SU-DHL-6 (cell line): ENCODE results near the gene KRTAP2-1.

ENCODE experiments used
- H2AFZ ChIP-seq: fragments of 200-600 bp; sonication (generic); 2 replicates; pipeline ENCODE4 v1.6.1; 2014; ENCODE audit warnings: low read depth, mild to moderate bottlenecking, moderate library complexity, mixed read lengths, antibody characterized with exemption, low read length; ENCODE audit not compliant: severe bottlenecking
- H3F3A ChIP-seq: fragments of 200-600 bp; shearing (Covaris generic); 2 replicates; pipeline ENCODE4 v1.6.0; 2016; ENCODE audit warnings: antibody characterized with exemption, mild to moderate bottlenecking; ENCODE audit not compliant: insufficient read depth
- H3K27ac ChIP-seq: fragments of 200-600 bp; sonication (generic); 2 replicates; pipeline ENCODE4 v1.5.1; 2016; ENCODE audit warnings: low read depth, mild to moderate bottlenecking, low read length, moderate library complexity, mixed read lengths
- H3K27me3 ChIP-seq: fragments of 200-600 bp; sonication (generic), shearing (Covaris generic); 2 replicates; pipeline ENCODE4 v1.6.0; 2014; ENCODE audit warnings: mild to moderate bottlenecking, low read length
- H3K36me3 ChIP-seq: fragments of 200-600 bp; sonication (generic); 2 replicates; pipeline ENCODE4 v1.6.1; 2014; ENCODE audit warnings: mild to moderate bottlenecking, low read length, mixed read lengths
- H3K4me2 ChIP-seq: fragments of 300-600, 200-600 bp; shearing (Covaris generic), sonication (generic); 2 replicates; pipeline ENCODE4 v1.6.0; 2014; ENCODE audit warnings: low read length, low read depth, mild to moderate bottlenecking; ENCODE audit not compliant: poor library complexity, severe bottlenecking
- H3K4me3 ChIP-seq: fragments of 200-600 bp; sonication (generic); 2 replicates; pipeline ENCODE4 v1.5.1; 2014; ENCODE audit warnings: antibody characterized with exemption, low read length, mild to moderate bottlenecking, mixed read lengths; ENCODE audit not compliant: insufficient read depth, poor library complexity, severe bottlenecking
- H3K79me2 ChIP-seq: fragments of 200-600 bp; sonication (generic); 2 replicates; pipeline ENCODE4 v1.6.1; 2014; ENCODE audit warnings: mild to moderate bottlenecking, low read length, moderate library complexity; ENCODE audit not compliant: insufficient read depth
- H3K9ac ChIP-seq: fragments of 200-600 bp; sonication (generic); 2 replicates; pipeline ENCODE4 v1.7.0; 2014; ENCODE audit warnings: mild to moderate bottlenecking, low read length
- H3K9me2 ChIP-seq: fragments of 200-600 bp; sonication (generic); replicated peaks from 2 replicates; pipeline ENCODE4 v1.6.1; 2014; ENCODE audit warnings: low read length; ENCODE audit not compliant: insufficient read depth
- H3K9me3 ChIP-seq: fragments of 200-600 bp; sonication (generic); 2 replicates; pipeline ENCODE4 v1.6.1; 2014; ENCODE audit warnings: low read length, mixed read lengths; ENCODE audit not compliant: insufficient read depth
- H4K20me1 ChIP-seq: fragments of 200-600 bp; sonication (generic); 2 replicates; pipeline ENCODE4 v1.6.1; 2014; ENCODE audit warnings: low read depth, mild to moderate bottlenecking, antibody characterized with exemption, low read length, moderate library complexity, mixed read lengths
- EZH2phosphoT487 ChIP-seq: fragments of 200-600 bp; sonication (generic), shearing (Covaris generic); conservative IDR thresholded peaks from 2 replicates; pipeline ENCODE4 v1.6.1; 2018; ENCODE audit warnings: mild to moderate bottlenecking, antibody characterized with exemption, low read length, moderate library complexity, mixed read lengths
- TF ChIP-seq, protein P1 (sequence below): fragments of 200-600 bp; sonication (generic); IDR thresholded peaks from one replicate; pipeline ENCODE4 v1.5.1; 2017; ENCODE audit warnings: antibody characterized with exemption, mild to moderate bottlenecking, low read length, moderate library complexity; ENCODE audit not compliant: insufficient read depth, poor library complexity, severe bottlenecking

Gene KRTAP2-1

GRCh38 chr17:41052566-41052965 lies 5.5 kb upstream of the KRTAP2-1 start:
- no peaks in the 10 kb centered on the region for H3K9me2 ChIP-seq
- no peaks in the 10 kb centered on the region for H3K79me2 ChIP-seq
- 0 out of 2 replicates have a peak, but pooled peaks cover 3% of the 10 kb centered on the region for H3F3A ChIP-seq
- no peak overlapping the region for H3K9ac ChIP-seq
- H3K36me3 ChIP-seq: no peaks in the 10 kb centered on the region
- no peaks in the 10 kb centered on the region for H3K27me3 ChIP-seq
- TF ChIP-seq, protein P1, sequence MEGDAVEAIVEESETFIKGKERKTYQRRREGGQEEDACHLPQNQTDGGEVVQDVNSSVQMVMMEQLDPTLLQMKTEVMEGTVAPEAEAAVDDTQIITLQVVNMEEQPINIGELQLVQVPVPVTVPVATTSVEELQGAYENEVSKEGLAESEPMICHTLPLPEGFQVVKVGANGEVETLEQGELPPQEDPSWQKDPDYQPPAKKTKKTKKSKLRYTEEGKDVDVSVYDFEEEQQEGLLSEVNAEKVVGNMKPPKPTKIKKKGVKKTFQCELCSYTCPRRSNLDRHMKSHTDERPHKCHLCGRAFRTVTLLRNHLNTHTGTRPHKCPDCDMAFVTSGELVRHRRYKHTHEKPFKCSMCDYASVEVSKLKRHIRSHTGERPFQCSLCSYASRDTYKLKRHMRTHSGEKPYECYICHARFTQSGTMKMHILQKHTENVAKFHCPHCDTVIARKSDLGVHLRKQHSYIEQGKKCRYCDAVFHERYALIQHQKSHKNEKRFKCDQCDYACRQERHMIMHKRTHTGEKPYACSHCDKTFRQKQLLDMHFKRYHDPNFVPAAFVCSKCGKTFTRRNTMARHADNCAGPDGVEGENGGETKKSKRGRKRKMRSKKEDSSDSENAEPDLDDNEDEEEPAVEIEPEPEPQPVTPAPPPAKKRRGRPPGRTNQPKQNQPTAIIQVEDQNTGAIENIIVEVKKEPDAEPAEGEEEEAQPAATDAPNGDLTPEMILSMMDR: no peak
- TF ChIP-seq EZH2phosphoT487: no peak
- H3K9me3 ChIP-seq: no peaks in the 10 kb centered on the region
- no peaks in the 10 kb centered on the region for H4K20me1 ChIP-seq
- no peak overlapping the region for H3K4me3 ChIP-seq
- H2AFZ ChIP-seq: no peak overlapping the region
- H3K4me2 ChIP-seq: no peak overlapping the region
- no peak overlapping the region for H3K27ac ChIP-seq

GRCh38 chr17:41049110-41049509 lies 2.0 kb upstream of the KRTAP2-1 start:
- Histone ChIP-seq H3K36me3 (no peaks in the 10 kb centered on the region), H3K9me3 (no peaks in the 10 kb centered on the region), H3K79me2 (no peaks in the 10 kb centered on the region), H3F3A (0 out of 2 replicates have a peak, but pooled peaks cover 3% of the 10 kb centered on the region), H4K20me1 (no peaks in the 10 kb centered on the region), H3K9me2 (no peaks in the 10 kb centered on the region), H3K4me3 (no peak overlapping the region), H2AFZ (no peak overlapping the region), H3K27ac (no peak overlapping the region), H3K9ac (no peak overlapping the region), H3K4me2 (no peak overlapping the region), H3K27me3 (no peaks in the 10 kb centered on the region)
- TF ChIP-seq, protein P1: no peak
- TF ChIP-seq EZH2phosphoT487: no peak

DNA sequence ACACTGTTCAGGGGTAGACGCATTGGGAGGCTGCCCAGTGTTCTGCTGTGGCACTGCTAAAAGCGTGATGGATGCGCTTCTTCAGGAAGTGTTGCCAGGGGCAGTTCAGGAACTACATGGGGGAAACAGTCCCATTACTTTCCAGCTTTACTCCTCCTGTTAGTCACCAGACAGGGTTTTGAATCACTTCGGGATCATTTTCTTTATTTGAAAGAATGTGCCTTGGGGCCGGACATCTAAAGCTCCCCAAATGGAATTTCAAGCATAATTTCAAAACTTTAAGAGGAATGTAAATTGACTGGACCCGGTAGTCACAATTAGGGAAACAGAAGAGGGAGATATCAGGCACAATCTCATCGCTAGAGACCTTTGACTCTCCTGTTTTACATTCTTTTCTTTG lies 1.3 kb upstream of the KRTAP2-1 start:
- H3K79me2 ChIP-seq: no peaks in the 10 kb centered on the region
- H3K4me3 ChIP-seq: no peak overlapping the region
- no peak overlapping the region for H3K27ac ChIP-seq
- 0 out of 2 replicates have a peak, but pooled peaks cover 3% of the 10 kb centered on the region for H3F3A ChIP-seq
- no peaks in the 10 kb centered on the region for H4K20me1 ChIP-seq
- H3K36me3 ChIP-seq: no peaks in the 10 kb centered on the region
- no peak overlapping the region for H3K4me2 ChIP-seq
- no peak overlapping the region for H2AFZ ChIP-seq
- no peaks in the 10 kb centered on the region for H3K27me3 ChIP-seq
- H3K9me3 ChIP-seq: no peaks in the 10 kb centered on the region
- H3K9me2 ChIP-seq: no peaks in the 10 kb centered on the region
- TF ChIP-seq, protein P1: no peak
- no peak for TF ChIP-seq EZH2phosphoT487
- no peak overlapping the region for H3K9ac ChIP-seq
